ENCODE measurements around the gene KCNJ12. TPM values are rescaled to one million over a fixed set of nuclear protein-coding genes. Genes with fewer than 3 reads are reported as not detected.
"Not testable (repeated sequence)": the region's sequence is repeated elsewhere in the genome, so short reads cannot be mapped to it uniquely, and the experiment has no call there.

Gene KCNJ12
- total RNA-seq, 1 donor from 2014 or later, result 0.51 TPM

DNA sequence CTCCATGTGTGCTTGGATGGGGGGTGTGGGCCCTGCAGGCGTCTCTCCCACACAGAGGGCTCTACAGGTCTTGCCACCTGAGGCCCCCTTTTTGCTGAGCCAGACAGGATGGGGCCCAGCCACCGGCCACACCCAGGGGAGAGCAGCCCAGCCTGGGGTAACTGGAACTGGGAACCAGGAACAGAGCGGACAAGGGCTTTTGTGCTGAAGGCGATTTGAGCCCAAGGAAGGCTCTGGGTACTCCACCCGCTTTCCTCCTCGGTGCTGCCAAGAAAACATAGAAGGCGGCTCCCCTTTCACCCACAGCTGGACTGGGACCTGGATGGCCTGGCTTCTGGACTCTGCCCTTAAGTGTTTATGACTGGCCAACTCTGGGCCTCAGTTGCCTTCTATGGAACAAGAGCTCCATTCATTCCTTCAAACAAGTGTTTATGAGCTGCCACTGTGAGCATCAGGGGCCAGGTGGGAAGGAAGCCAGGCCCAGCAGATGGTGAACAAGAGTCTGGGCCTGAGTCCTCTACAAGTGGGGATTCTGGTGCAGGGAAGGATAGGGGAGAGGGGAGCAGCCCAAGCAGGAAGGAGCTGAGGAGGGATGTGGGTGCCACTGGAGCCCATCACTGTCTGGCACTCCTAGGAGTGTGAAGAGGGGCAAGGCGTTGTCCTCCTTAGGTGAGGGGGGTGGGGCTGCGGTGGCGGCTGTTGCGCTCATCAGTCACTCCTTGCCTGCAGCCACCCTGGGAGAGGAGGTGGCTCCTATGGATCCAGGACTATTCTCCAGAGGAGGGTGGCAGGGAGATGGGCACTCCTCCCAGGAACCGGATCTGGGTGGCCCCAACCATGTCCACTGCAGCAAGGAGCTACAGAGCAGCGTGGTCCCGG lies 46.4 kb downstream of the KCNJ12 start:
- DNase-seq, result not testable (repeated sequence)

DNA sequence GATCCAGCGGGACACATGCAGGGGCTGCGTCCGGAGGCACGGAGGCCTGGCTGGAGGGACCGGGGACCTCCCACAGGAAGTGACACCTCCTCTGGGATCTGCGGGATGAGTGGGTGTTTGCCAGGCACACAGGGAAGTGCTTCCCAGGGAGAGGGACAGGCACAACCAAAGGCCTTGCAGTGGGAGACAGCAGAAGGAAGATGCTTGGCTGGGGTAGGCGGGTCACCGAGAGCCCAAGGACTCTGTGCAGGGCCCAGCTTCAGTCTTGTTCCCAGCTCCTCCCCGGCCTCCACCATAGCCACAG lies 47.0 kb downstream of the KCNJ12 start:
- DNase-seq, result not testable (repeated sequence)

DNA sequence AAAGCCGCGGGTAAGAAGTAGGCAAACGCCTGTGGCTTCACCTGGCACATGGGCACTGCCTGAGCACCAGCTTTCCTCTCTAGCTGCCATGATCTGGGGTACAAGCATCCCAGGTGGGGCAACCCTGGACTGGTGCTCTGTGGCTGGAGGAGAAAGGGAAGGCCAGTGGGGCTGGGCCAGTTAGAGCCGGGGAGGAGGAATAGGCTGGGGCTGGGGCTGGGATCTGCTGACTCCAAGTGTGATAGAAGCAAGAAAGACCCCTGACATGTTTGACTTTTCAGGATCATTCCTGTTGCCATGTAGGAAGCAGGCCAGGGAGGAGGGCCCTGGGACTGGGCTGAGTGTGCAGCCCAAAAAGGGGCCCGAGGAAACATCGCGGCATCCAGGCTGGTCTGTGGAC lies 48.5 kb downstream of the KCNJ12 start:
- DNase-seq, result not testable (repeated sequence)

DNA sequence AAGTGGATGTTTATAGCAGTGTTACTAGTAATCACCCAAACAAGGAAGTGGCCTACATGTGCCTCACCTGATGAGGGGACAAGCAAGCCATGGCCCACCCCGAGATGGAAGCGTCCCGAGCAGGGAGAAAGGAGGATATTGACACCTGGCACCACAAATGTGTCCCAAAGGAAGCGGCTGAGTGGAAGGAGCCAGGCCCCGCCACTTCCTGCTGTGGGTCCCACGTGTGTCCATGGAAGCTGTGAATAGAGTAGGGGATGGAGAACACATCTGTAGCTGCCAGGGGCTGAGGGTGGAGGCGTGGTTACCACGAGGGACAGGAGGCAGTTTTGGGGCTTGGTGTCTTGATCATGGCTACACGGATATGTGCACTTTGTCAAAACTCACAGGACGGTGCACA lies 49.2 kb downstream of the KCNJ12 start:
- DNase-seq, result no peak

DNA sequence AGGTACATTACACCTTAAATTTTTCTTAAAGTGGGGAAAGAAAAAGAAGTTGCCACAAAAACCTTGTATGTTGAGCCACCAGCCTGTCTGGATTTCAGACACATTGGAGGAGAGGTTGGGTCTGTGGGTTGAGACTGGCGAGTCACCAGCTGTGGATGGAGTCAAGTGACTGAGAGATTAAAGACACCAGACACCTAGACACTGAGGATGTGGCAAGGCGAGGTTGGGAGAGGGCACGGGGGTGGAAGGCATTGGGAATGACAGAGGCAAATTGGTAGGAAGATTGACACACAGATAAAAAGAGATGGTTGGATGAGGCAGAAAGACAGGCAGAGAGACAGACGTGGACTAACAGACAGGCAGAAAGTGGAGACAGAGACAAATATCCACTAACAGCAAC lies 49.6 kb downstream of the KCNJ12 start:
- DNase-seq, result no peak

DNA sequence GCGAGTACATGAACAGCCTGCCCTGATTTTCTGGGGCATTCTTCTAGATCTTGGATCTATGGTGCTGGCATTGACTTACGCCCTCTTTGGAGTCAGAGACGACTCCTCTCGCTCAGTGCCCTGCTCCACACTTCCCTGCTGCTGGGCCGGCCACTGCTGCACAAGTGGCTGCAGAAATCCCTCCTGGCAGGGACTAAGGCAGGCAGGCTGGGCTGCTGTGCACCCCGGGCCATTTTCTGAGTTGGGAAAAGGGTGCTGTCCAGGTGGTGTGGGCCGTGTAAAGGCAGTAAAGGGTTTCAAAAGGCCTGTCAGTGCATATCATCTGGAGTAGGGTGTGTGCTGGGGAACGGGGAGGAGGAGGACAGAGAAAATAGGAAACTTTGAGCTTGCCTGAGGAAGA lies 50.1 kb downstream of the KCNJ12 start:
- not testable (repeated sequence) for DNase-seq

DNA sequence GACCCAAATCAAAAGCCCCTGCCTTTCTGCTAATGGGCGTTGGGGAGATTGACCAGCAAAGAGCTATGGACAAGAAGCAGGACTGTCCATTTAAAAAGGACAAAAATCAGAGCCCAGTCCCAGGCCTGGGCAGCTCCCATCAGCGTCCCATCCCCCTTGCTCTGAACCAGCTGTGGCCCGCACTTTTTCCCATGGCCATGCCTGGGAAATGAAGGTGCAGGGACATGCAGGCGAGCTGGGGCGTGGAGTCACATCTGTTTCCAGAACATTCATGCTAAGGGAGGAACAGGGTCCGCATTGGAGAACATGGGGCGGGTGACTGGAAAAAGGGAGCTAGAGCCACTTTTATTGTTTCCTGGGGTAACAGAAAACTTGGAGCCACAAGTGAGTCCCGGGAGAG lies 50.7 kb downstream of the KCNJ12 start:
- not testable (repeated sequence) for DNase-seq

DNA sequence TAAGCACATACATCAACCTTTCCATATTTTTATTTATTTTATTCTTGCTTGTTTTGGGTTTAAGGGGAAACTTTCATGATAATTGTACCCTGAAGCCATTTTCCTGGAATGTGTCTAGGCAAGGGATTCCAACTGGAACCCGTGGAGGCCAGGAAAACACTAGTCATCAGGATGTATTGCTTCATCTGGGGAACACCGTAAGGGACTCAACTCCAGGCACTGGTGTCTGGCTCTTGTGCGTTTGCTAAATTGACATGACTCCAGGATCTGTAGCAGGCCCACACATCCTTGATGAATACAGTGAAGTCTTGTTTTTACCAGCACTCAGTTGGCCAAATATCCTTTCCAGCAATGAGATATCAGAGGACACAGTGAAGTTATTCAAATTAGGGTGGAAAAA lies 51.6 kb downstream of the KCNJ12 start:
- not testable (repeated sequence) for DNase-seq

DNA sequence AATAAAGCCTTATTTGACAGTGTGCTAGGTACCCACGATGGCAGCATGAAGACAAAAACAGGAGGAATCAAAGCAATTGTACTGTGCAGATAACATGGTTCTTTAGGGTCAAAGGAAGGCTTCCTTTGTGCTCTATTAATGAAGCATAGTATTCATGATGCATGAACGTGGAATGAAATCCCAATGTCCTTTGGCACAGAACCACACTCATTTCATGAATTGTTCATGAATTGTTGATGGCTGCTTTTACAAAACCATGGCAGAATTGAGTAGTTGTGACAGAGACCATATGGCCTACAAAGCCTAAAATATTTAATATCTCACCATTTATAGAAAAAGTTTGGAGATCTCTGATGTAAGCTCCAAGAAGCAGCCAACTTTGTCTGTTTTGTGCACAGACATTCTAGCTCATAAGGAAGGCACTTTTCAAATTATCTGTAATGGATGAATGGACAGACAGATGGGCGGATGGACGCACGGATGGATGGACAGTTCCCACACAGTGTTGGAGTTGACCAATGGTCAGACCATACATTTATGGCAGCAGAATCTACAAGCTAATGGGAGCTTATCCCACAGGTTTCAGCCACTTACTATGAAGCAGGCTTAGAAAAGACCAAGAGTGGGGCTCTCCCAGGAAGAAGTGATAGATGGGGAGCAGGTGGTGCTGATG lies 52.7 kb downstream of the KCNJ12 start:
- not testable (repeated sequence) for DNase-seq

DNA sequence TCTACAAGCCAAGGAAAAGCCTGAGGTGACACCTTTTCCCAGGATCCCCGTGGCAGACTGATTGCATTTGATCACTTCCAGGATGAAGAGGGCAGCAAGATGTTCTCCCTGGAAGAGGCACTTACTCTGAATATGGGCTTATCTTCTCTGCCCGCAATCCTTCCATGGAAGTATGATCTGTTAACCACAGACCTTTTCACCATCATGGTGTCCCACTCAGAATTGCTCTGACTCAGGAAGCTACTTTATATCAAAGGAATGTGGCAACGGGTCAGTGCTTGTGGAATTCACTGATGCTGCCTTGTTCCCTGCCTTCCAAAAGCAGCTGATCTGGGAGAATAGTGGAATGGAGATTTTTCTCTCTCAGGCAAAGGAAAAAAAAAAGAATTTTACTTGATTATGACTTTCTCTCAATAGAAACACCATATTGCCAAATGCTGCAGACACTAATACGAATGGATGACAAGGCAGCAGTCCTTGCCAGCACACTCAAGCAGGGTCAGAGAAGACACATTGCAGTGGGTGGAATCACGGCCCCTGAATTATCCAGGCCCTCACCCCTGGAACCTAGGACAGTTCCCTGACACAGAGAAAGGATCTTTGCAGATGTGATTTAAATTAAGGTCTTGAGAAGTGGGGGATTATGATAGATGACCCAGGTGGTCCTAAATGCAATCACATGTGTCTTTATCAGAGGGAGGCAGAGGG lies 53.9 kb downstream of the KCNJ12 start:
- DNase-seq, result not testable (repeated sequence)

DNA sequence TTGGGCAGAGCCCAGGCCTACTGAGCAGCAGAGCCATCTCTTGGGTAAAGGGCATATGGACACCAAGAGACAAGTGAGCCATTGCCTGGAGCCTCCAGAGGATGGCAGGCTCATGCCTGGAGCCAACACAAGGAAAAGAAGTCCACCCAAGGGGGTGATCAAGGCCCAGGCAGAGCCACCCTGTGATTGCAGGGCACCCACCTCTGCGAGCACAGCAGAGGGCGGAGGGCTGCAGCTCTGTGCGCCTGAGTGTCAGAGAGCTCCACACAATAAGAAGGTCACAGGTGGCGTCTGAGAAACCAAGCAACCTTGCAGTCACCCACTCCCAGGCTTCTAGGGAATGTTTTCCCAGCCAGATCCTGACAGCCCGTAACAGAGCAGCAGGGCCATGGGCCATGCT lies 57.8 kb downstream of the KCNJ12 start:
- not testable (repeated sequence) for DNase-seq

DNA sequence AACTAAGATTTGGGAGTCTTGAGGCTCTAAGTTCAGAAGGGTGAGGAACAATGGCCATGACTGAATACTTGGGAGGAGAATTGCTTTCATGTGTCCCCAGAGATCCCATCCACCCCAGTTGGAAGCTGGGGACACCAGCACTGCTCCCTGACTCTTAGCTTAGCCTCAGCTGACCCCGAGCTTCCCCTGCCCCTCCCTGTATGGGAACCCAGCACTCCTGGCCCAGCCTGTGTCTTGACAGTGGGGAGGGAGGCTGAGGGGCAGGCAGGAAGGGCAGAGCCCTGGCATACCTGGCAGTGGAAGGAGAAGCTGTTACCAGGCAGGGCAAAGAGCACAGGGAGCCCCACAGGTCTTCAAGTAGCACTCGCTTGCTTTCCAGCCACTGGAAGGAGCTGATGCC lies 58.8 kb downstream of the KCNJ12 start:
- not testable (repeated sequence) for DNase-seq

DNA sequence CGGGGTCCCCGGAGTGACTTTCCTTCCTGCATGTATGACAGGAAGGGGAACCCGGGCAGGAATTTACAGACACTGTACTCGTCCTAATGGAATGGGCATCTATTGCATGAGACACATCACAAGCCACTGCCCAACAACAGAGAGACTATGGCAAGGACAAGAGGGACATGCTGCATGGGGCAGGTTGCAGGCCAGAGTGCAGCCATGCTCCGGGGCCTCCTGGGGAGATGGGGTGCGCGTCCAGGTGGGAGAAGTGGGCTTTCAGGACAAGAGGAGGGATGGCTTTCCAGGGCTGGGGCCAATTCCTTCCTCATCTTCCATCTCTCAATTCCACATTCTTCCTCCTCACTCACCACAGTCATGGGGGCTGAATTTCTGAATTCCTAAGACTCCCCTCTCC lies 60.3 kb downstream of the KCNJ12 start:
- not testable (repeated sequence) for DNase-seq

DNA sequence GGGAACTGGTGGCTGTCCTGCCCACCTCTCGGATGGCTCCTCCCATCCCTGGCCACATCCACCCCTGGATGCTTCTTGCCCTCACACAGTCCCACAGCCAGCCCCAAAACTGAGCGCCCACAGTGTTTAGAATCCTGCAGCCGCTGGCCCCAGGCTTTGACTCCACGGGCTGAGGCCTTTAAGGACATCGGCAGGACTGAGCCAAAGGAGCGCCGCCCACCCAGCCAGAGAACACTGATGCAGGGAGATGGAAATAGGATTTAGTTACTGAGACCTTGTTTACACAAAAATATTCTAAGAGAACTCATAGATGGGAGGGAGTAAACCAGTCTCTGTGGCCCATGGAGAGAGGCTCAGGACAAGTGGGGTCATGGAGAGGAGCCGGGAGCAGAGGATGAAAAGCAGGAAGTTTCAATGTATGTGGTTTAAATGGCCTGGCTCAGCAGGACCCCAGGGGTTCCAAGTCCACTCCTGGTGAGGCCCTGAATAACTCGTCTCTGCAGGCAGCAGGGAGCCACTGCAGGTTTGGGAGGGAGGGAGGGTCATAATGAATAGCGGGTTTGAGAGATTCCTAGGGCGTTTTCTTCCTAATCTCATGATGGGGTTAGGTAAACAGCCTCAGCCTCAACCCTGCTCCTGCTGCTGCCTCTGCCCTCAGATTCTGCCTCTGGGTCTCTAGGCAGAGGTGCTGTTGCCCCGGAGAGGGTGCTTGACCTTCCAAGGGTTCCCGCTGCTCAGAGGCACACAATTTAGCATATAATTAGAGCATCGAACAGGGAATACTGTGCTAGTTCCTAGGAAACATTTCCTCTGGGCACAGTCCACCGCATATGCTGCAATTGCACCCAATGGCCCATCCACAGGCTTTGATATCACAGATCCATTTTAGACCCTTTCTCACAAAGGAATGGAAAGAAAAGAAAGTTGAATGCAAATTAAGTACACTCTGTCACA lies 61.0 kb downstream of the KCNJ12 start:
- DNase-seq, result not testable (repeated sequence)

DNA sequence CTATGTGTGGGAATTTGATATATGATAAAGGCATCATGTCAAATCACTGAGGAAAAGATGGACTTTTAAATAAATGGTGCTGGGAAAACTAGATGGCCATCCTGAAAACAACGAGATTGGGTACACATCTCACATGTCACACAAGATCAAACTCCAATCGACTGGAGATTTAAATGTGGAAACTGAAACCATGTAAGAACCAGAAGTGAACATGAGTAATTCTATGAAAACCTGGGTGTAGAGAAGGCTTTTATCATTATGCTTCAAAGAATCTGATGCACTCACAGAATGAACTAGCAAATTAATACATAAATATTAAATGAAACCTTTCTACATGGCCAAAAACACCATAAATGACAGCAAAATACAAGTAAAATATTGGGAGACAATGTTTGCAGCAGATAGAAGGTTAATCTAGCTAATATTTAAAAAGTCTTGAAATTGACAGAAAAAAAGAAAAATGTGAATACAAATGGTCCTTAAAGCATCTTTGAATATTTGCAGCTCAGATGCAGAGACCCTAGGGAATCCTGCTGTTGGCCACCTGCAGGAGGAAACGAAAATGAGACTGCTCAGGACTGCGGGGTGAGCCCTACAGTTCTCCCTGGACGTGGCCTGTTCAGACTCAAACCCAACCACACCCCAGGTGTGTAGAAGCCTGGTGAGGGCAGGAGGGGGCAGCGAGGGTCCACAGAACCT lies 62.3 kb downstream of the KCNJ12 start:
- not testable (repeated sequence) for DNase-seq

DNA sequence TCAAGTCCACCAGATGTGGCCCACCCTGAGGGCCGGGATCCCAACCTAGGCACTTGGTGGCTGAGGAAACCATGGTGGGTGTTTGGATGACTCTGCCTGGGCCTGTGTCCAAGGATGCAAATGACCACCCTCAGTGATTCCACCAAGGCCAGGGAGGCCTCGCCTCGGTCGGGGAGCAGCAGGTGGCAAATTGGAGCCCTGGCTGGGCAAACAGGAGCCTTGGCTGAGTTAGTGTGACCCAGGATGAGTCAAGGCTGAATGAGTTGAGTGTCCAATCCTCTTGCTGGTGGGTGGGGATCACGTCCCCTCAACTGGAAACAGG lies 62.8 kb downstream of the KCNJ12 start:
- not testable (repeated sequence) for DNase-seq

DNA sequence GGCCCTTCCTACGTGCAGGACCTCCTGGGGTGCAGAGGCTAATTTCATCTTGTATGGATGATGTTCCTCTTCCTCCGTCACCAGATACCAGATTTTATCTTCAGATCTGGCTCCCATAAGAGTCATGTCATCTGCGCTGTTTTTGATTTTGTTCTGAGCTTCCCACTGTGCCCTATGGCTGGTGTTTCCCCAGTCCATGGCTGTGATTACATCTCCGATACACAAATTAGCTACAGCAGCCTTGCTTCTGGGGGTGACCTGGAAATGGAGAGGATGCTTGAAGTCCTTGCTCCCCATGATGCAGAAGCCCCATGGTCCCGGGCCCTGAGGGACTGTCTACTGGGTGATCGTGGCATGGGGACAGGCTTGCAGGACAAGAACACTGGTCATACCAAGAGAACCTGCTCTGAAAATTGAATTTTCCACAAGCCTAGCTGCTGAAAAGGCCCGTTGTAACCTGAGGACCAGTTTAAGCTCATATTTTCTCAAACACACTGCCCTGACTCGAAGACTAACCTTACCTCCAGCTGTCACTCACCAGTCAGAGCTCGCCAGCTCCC lies 69.0 kb downstream of the KCNJ12 start:
- DNase-seq, result no peak

DNA sequence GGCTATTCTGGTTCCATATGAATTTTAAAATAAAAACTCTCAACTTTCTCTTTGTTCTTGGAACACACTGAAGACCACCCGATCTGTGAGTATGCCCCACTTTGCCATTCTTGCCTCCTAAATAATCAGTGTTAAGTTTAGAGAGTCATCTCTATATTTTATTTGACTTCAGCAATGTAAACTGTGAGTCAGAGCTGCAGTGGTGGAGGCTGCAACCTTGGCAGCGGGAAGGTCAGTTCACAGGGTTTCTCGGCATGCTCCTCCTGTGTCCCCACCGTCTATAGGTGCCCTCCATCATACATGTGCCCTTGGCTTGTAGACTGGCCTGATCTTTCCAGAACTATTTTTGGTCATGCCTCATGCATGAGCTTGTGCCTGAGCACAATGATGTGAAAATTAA lies 71.4 kb downstream of the KCNJ12 start:
- not testable (repeated sequence) for DNase-seq

DNA sequence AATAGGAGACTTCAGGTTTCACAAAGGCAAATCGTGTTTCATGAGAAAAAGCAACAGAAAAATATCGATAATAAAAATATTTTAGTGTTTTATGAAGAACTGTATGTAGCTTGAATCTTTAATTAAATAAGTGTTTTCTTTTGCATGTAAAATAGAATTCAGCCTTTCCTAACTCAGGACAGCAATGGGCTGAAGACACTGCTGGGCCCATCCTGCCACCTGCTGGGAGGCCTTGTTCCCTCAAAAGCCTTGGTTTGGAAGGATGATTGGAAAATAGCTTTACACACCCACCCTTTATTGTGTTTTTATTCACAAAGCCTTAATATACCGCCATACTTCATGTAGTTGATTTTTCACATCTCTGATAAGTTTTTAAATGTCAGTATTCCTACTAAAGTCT lies 73.7 kb downstream of the KCNJ12 start:
- DNase-seq, result not testable (repeated sequence)

DNA sequence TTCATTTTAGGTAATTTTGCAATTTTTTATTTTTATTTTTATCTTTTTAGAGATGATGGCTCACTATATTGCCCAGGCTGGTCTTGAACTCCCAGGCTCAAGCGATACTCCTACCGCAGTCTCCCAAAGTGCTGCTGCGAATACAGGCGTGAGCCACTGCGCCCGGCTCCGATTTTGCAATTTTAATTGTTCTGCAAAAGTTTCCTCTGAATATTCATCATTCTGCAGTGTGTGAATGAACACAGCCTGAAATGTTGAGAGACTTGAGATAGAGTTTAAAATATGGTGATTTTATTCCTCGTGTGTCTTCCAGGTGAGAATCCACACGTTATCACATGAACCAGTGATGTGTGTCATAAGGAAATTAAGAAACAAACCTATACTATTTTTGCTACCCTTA lies 75.8 kb downstream of the KCNJ12 start:
- DNase-seq, result no peak

DNA sequence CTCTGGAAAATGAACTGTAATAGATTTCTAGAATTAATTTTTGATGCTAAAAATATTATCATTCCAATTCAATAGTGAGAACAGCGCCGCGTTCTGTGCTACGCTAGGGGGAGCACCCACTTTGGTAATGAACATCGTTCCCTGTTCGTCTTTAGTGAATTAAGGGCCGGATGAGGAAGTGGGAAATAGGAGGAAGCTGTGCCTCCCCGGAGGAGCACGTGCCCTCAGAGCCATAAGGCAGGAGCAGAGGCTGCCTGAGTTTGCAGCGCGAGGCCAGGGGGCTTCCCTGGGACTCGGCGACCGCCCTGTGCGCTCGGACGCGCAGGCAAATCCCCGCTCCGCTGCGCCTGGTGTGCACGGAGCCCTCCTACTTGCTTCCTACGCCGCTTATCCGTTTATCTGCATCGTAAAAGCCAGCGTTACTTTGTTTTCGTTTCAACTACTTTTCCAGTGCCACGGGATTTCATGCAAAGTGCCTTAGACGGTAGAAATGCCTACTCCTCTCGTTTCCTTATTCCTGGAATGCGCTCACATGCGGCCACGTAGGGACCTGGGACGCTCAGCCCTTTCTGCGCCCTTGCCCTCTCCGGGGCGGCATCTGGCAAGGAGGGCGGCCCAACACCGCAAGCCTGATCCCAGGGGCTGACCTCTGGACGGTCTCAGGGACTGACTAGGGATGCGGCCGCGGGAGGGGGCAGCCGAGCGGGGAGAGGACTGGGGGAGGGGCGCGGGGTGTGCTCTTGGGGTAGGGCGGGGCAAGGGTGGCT lies 76.4 kb downstream of the KCNJ12 start:
- peak; percentile 59 for DNase-seq

Measured in dermis blood vessel endothelial cell (primary cell).